ENCODE measurements around the gene PSMA6.
"Not testable (repeated sequence)": the region's sequence is repeated elsewhere in the genome, so short reads cannot be mapped to it uniquely, and the experiment has no call there.

PSMA6 gene

GRCh38 chr14:35285168-35286002 is 6.8 kb upstream of the PSMA6 start:
- DNase-seq, result no peak

- no peak for DNase-seq
These were observed 6.1 kb upstream of the PSMA6 start for GRCh38 chr14:35286003-35286600.

GRCh38 chr14:35286707-35287106 is 5.5 kb upstream of the PSMA6 start:
- DNase-seq, result no peak

GRCh38 chr14:35287431-35288013 is 4.7 kb upstream of the PSMA6 start:
- DNase-seq, result no peak

- DNase-seq, result no peak
These were observed 2.6 kb upstream of the PSMA6 start for GRCh38 chr14:35289623-35290022.

GRCh38 chr14:35292770-35293561 is 784 bp downstream of the PSMA6 start:
- DNase-seq, result no peak

- DNase-seq, result no peak
These were observed 3.6 kb downstream of the PSMA6 start for GRCh38 chr14:35295845-35296161.

GRCh38 chr14:35296545-35296944 is 4.4 kb downstream of the PSMA6 start:
- no peak for DNase-seq

- DNase-seq, result no peak
These were observed 5.5 kb downstream of the PSMA6 start for GRCh38 chr14:35297706-35298105.

- no peak for DNase-seq
These were observed 6.2 kb downstream of the PSMA6 start for GRCh38 chr14:35298351-35298750.

GRCh38 chr14:35299708-35300107 is 7.5 kb downstream of the PSMA6 start:
- no peak for DNase-seq

- no peak for DNase-seq
These were observed 8.0 kb downstream of the PSMA6 start for GRCh38 chr14:35300228-35300627.

- not testable (repeated sequence) for DNase-seq
These were observed 9.2 kb downstream of the PSMA6 start for GRCh38 chr14:35301334-35301733.

- no peak for DNase-seq
These were observed 9.8 kb downstream of the PSMA6 start for GRCh38 chr14:35301735-35302528.

- DNase-seq, result no peak
These were observed 11.2 kb downstream of the PSMA6 start for GRCh38 chr14:35303149-35303935.

- DNase-seq, result no peak
These were observed 12.8 kb downstream of the PSMA6 start for GRCh38 chr14:35304812-35305462.

- DNase-seq, result no peak
These were observed 13.5 kb downstream of the PSMA6 start for GRCh38 chr14:35305633-35306032.

- no peak for DNase-seq
These were observed 13.9 kb downstream of the PSMA6 start for GRCh38 chr14:35306114-35306513.

GRCh38 chr14:35317820-35318219 is 25.6 kb downstream of the PSMA6 start:
- no peak for DNase-seq

- DNase-seq, result no peak
These were observed 27.3 kb downstream of the PSMA6 start for GRCh38 chr14:35319509-35319908.

- DNase-seq, result no peak
These were observed 28.3 kb downstream of the PSMA6 start for GRCh38 chr14:35320472-35320871.
